Skeletal muscle tissue (tissue), 4 donors: ENCODE measurements around the gene SBF2. TPM values are rescaled to one million over a fixed set of nuclear protein-coding genes. Genes with fewer than 3 reads are reported as not detected.

ENCODE experiments used
- H3K27ac ChIP-seq: one replicate; pipeline ENCODE4 v1.7.0; 2013; ENCODE audit warnings: mild to moderate bottlenecking, low read depth, low read length, inconsistent platforms
- H3K27me3 ChIP-seq, 3 donors: one replicate each; pipeline ENCODE4 v1.7.0; 2013; ENCODE audit warnings: low read length in 3 of 3; ENCODE audit not compliant: control insufficient read depth in 3 of 3, insufficient read depth in 3 of 3
- H3K36me3 ChIP-seq, 3 donors: one replicate each; pipeline ENCODE4 v1.7.0; 2013; ENCODE audit warnings: low read length in 3 of 3; ENCODE audit not compliant: control insufficient read depth in 3 of 3, insufficient read depth in 3 of 3
- H3K4me1 ChIP-seq, 3 donors: one replicate each; pipeline ENCODE4 v1.7.0; 2013; ENCODE audit warnings: low read length in 3 of 3, mild to moderate bottlenecking in 3 of 3; ENCODE audit not compliant: control insufficient read depth in 3 of 3, insufficient read depth in 3 of 3
- H3K4me3 ChIP-seq, 3 donors: one replicate each; pipeline ENCODE4 v1.7.0; 2013; ENCODE audit warnings: low read length in 3 of 3
- H3K9ac ChIP-seq, 3 donors: one replicate each; pipeline ENCODE4 v1.7.0; 2013; ENCODE audit warnings: low read length in 3 of 3, mild to moderate bottlenecking in 3 of 3, moderate library complexity in 2 of 3, low read depth in 1 of 3
- H3K9me3 ChIP-seq, 3 donors: one replicate each; pipeline ENCODE4 v1.7.0; 2013; ENCODE audit warnings: low read length in 3 of 3; ENCODE audit not compliant: control insufficient read depth in 3 of 3
- total RNA-seq: library from RNA; depleted of rRNA; stranded (reverse); fragments of >200 nt; gene quantifications from one replicate; pipeline ENCODE4 v1.2.3, GENCODE V29; 2014
- donor health status: Osteomylitis.

SBF2 gene
- total RNA-seq, 1 donor from 2014 or later = 34.4 TPM

DNA sequence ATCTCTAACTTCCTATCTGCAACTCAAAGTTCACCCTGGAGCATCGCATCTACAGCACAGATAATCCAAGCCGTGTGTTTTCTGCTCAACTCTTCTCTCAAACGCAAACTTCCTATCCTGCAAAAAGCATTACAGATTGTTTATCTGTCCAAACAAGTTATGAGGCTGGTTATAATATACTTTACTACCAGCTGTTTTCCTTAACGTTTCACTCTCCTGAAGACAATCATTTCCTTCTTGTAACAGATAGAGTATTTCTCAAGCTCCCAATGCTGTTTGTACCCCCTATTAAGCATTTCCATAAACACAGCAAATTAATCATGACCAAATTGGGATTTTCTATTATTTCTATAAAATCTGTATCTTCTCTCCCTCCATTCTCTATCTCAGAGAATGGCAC lies 84.7 kb downstream of the SBF2 start:
- Histone ChIP-seq H3K4me1 (peaks cover 0 to 4% (median 0%) of the 10 kb centered on the region in 3 donors), H3K9ac (no peak overlapping the region), H3K27me3 (no peaks in the 10 kb centered on the region), H3K27ac (no peak overlapping the region), H3K9me3 (no peaks in the 10 kb centered on the region), H3K36me3 (no peaks in the 10 kb centered on the region), H3K4me3 (no peak overlapping the region)

DNA sequence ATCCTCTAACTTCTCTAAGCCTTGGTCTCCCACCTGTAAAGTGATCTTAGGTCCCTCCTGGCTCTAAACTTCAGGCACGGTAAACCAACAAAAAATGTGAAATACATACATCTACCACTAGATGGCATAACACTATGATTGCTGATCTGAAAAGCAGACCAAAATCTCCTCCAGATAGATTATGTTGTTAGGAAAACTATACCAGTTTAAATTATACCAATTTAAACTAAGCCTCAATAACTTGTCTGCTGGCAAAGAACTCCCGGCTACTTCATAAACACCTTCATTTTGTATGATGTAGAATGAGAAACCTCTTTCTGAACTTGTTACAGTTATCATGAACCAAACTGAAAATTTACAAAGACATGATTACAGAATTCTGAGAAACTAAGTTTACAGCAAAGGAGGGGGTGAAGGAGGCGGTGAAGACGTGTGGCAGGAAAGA lies 85.9 kb downstream of the SBF2 start:
- Histone ChIP-seq H3K4me1 (peaks cover 0 to 4% (median 0%) of the 10 kb centered on the region in 3 donors), H3K27ac (no peak overlapping the region), H3K27me3 (no peaks in the 10 kb centered on the region), H3K4me3 (no peak overlapping the region), H3K36me3 (no peaks in the 10 kb centered on the region), H3K9me3 (no peaks in the 10 kb centered on the region), H3K9ac (no peak overlapping the region)

DNA sequence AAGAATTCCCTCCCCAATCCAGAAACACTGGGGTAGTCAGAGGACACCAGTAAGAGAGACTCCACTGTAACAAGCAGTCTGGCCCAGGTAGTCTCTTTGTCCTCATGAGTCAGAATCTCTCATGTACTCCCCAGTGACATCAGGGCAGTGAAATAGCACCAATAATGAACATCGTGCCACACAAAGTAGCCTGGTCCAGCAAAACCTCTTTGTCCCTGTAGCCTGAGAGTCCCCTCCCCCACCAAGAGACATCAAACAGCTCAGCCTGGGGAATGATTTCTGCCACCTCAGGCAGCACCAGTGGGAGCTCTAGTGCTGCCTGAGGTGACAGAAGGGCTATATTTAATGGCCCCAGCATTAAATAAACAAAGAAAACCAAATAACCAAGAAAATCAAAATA lies 88.1 kb downstream of the SBF2 start:
- Histone ChIP-seq H3K27ac (no peak overlapping the region), H3K9ac (no peak overlapping the region), H3K36me3 (no peaks in the 10 kb centered on the region), H3K4me1 (peaks cover 0 to 4% (median 0%) of the 10 kb centered on the region in 3 donors), H3K27me3 (no peaks in the 10 kb centered on the region), H3K4me3 (no peak overlapping the region), H3K9me3 (no peaks in the 10 kb centered on the region)

DNA sequence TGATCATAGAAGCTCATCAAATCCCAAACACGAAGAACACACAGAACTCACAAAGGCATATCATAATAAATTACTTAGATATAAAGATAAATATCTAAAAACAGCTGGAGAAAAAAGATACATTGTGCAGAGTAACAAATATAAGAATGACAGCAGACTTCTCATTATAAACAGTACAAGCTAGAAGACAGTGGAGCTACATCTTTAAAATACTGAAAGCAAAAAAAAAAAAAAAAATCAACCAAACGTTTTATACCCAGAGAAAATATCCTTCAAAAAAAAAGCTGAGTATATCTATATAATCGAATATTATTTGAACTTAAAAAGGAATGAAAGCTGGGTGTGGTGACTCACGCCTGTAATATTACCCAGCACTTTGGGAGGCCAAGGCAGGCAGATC lies 90.0 kb downstream of the SBF2 start:
- H3K9me3 ChIP-seq = no peaks in the 10 kb centered on the region
- H3K36me3 ChIP-seq = no peaks in the 10 kb centered on the region
- H3K27ac ChIP-seq = no peak overlapping the region
- H3K9ac ChIP-seq = no peak overlapping the region
- no peaks in the 10 kb centered on the region for H3K27me3 ChIP-seq
- peaks cover 0 to 4% (median 0%) of the 10 kb centered on the region in 3 donors for H3K4me1 ChIP-seq
- H3K4me3 ChIP-seq = no peak overlapping the region

- no peak overlapping the region for H3K4me3 ChIP-seq
- H3K36me3 ChIP-seq = no peaks in the 10 kb centered on the region
- H3K27me3 ChIP-seq = no peaks in the 10 kb centered on the region
- H3K9me3 ChIP-seq = no peaks in the 10 kb centered on the region
- H3K9ac ChIP-seq = no peak overlapping the region
- H3K4me1 ChIP-seq = no peaks in the 10 kb centered on the region
- H3K27ac ChIP-seq = no peak overlapping the region
Observed at GRCh38 chr11:10201343-10201742, 92.7 kb downstream of the SBF2 start.

DNA sequence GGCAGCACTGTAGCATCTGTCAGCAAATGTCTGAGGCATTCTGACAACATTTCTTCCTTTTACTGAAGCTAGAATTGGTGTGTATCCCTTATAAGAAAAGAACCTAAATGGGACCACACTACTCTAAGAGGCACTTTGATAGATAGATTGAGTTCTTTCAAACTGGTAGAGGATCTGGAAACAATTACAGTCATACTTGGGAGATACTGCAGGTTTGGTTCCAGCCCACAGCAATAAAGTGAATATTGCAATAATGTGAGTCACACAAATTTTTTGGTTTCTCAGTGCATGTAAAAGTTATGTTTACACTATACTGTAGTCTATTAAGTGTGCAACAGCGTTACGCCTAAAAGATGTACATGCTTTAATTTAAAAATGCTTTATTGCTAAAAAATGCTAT lies 96.9 kb downstream of the SBF2 start:
- no peak overlapping the region for H3K9ac ChIP-seq
- H3K27me3 ChIP-seq = no peaks in the 10 kb centered on the region
- H3K27ac ChIP-seq = no peak overlapping the region
- H3K36me3 ChIP-seq = no peaks in the 10 kb centered on the region
- H3K4me3 ChIP-seq = no peak overlapping the region
- no peaks in the 10 kb centered on the region for H3K9me3 ChIP-seq
- H3K4me1 ChIP-seq = peaks cover 0 to under 1% (median 0%) of the 10 kb centered on the region in 3 donors

DNA sequence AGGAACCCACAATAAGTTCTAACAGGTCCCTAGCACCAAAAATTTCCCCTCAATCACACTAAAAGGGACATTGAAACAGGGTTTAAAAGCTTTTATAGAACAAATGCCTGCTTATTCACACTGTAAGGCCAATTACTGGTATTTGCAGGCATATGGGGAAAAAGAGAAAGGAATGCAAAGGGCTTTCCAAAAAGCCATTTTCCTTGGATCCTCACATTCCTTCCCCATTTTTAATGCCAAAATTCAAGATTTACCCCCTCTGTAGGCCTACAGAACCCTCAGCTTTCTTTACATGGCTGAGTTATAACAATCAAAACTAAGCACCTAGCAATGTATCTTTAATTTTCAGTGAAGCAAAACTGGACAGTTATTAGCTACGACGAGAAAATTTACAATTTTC lies 102.0 kb downstream of the SBF2 start:
- no peak overlapping the region for H3K9ac ChIP-seq
- peaks cover 0 to 2% (median 0%) of the 10 kb centered on the region in 3 donors for H3K4me1 ChIP-seq
- no peaks in the 10 kb centered on the region for H3K27me3 ChIP-seq
- no peaks in the 10 kb centered on the region for H3K9me3 ChIP-seq
- H3K36me3 ChIP-seq = no peaks in the 10 kb centered on the region
- H3K27ac ChIP-seq = no peak overlapping the region
- no peak overlapping the region for H3K4me3 ChIP-seq

DNA sequence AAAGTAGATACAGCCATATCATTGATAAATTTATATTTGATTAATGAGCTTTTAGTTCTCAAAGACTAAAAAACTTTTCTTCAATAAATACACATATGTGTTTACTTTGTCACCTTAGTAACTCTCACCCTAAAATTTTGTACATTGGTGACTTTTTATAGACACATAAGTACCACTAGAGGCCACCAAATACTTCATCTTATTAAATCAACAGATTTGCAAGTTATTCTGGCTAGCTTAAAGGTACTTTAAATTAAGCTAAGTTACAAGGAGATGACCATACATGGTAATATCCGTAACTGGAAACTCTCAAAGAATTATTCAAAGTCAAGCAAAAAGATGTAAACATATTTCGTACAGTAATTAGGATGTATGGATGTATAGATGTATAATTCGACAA lies 112.2 kb downstream of the SBF2 start:
- Histone ChIP-seq H3K27ac (no peak overlapping the region), H3K9me3 (no peaks in the 10 kb centered on the region), H3K36me3 (no peaks in the 10 kb centered on the region), H3K9ac (no peak overlapping the region), H3K4me1 (no peaks in the 10 kb centered on the region), H3K27me3 (no peaks in the 10 kb centered on the region), H3K4me3 (no peak overlapping the region)

GRCh38 chr11:10164621-10165020 lies 129.4 kb downstream of the SBF2 start:
- Histone ChIP-seq H3K9ac (no peak overlapping the region), H3K4me1 (peaks cover 2 to 9% (median 3%) of the 10 kb centered on the region in 3 donors), H3K4me3 (no peak overlapping the region), H3K27me3 (no peaks in the 10 kb centered on the region), H3K36me3 (no peaks in the 10 kb centered on the region), H3K27ac (no peak overlapping the region), H3K9me3 (no peaks in the 10 kb centered on the region)

- H3K27me3 ChIP-seq = no peaks in the 10 kb centered on the region
- H3K9me3 ChIP-seq = no peaks in the 10 kb centered on the region
- H3K4me1 ChIP-seq = peaks cover 2 to 9% (median 3%) of the 10 kb centered on the region in 3 donors
- no peak overlapping the region for H3K27ac ChIP-seq
- H3K9ac ChIP-seq = no peak overlapping the region
- no peak overlapping the region for H3K4me3 ChIP-seq
- no peaks in the 10 kb centered on the region for H3K36me3 ChIP-seq
Observed at GRCh38 chr11:10162222-10162621, 131.8 kb downstream of the SBF2 start.

DNA sequence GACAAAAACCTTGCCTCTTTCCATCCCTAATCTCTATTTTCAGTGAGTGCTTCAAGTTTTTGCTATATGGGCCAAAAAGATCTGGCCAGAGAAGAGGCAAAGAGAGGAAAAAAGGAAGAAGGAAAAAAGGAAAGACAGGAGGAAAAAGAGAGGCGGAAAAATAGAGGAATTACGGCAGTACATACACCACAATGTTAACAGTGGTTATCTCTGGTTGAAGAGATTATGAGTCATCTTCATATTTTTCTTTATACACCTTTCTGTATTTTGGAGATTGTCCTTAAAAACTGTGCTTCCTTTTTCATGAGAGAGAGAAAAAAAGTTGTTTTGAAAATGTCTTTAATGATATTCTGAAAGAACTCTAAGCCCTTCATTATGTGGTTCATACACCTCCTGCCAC lies 133.7 kb downstream of the SBF2 start:
- Histone ChIP-seq H3K36me3 (no peaks in the 10 kb centered on the region), H3K9ac (no peak overlapping the region), H3K4me3 (no peak overlapping the region), H3K27ac (no peak overlapping the region), H3K27me3 (no peaks in the 10 kb centered on the region), H3K9me3 (no peaks in the 10 kb centered on the region), H3K4me1 (peaks cover 2 to 13% (median 3%) of the 10 kb centered on the region in 3 donors)
